SK-N-MC (cell line): ENCODE measurements around the gene DLX1.

ENCODE experiments used
- DNase-seq: peaks from one replicate; pipeline ENCODE4 v3.0.0-alpha.2; 2011; ENCODE audit warnings: low read depth, low spot score
- H3K27ac ChIP-seq: fragments of 200-600 bp; sonication (generic); 2 replicates; pipeline ENCODE4 v1.5.1; 2016; ENCODE audit warnings: mixed run types
- H3K36me3 ChIP-seq: fragments of 200-600 bp; sonication (generic); 2 replicates; pipeline ENCODE4 v1.6.1; 2017; ENCODE audit warnings: antibody characterized with exemption, low read length, mixed read lengths; ENCODE audit not compliant: insufficient read depth
- H3K4me3 ChIP-seq: fragments of 200-600 bp; sonication (generic); 2 replicates; pipeline ENCODE4 v1.5.1; 2016
- H3K9ac ChIP-seq: fragments of 200-600 bp; sonication (generic); 2 replicates; pipeline ENCODE4 v1.8.0; 2017; ENCODE audit warnings: mixed run types, mixed read lengths; ENCODE audit not compliant: insufficient read length
- H3K9me3 ChIP-seq: fragments of 200-600 bp; sonication (generic); 2 replicates; pipeline ENCODE4 v1.6.1; 2017; ENCODE audit warnings: low read depth, mild to moderate bottlenecking, antibody characterized with exemption, low read length, moderate library complexity, mixed read lengths
- EZH2 ChIP-seq: fragments of 200-600 bp; sonication (generic); IDR thresholded peaks from one replicate; pipeline ENCODE4 v1.6.1; 2017; ENCODE audit warnings: antibody characterized with exemption
- FOXP2 ChIP-seq: optimal IDR thresholded peaks from 2 replicates; pipeline ENCODE3; 2011; ENCODE audit warnings: mild to moderate bottlenecking, moderate library complexity; ENCODE audit not compliant: insufficient read depth; ENCODE audit errors: extremely low read length, control extremely low read depth
- POLR2AphosphoS5 ChIP-seq: IDR thresholded peaks from 2 replicates; pipeline ENCODE4 v1.6.1; 2012; ENCODE audit warnings: mild to moderate bottlenecking, low read depth, low read length, borderline replicate concordance

Gene DLX1

GRCh38 chr2:172083628-172084394 is 1.5 kb upstream of the DLX1 start:
- Histone ChIP-seq H3K36me3 (no peaks in the 10 kb centered on the region), H3K4me3 (peak overlapping the region; percentile 97), H3K9me3 (no peaks in the 10 kb centered on the region), H3K27ac (no peak overlapping the region), H3K9ac (peak overlapping the region; percentile 69)
- DNase-seq: no peak
- TF ChIP-seq POLR2AphosphoS5 (no peak), EZH2 (no peak)

GRCh38 chr2:172084395-172084644 is 987 bp upstream of the DLX1 start:
- TF ChIP-seq FOXP2 (no peak), POLR2AphosphoS5 (0 out of 2 replicates have a peak, but pooled peaks have one; percentile 30), EZH2 (no peak)
- Histone ChIP-seq H3K36me3 (no peaks in the 10 kb centered on the region), H3K27ac (no peak overlapping the region), H3K4me3 (peak overlapping the region; percentile 97), H3K9me3 (no peaks in the 10 kb centered on the region), H3K9ac (peak overlapping the region; percentile 69)
- no peak for DNase-seq

- TF ChIP-seq EZH2 (no peak), POLR2AphosphoS5 (peak; percentile 73), FOXP2 (no peak)
- no peak for DNase-seq
- Histone ChIP-seq H3K27ac (no peak overlapping the region), H3K9me3 (no peaks in the 10 kb centered on the region), H3K9ac (peak overlapping the region; percentile 69), H3K4me3 (peak overlapping the region; percentile 97), H3K36me3 (no peaks in the 10 kb centered on the region)
Measured at GRCh38 chr2:172084645-172085459, 455 bp upstream of the DLX1 start.

- H3K9me3 ChIP-seq: no peaks in the 10 kb centered on the region
- H3K27ac ChIP-seq: no peak overlapping the region
- no peak for DNase-seq
- no peak for TF ChIP-seq EZH2
- H3K36me3 ChIP-seq: no peaks in the 10 kb centered on the region
- no peak overlapping the region for H3K4me3 ChIP-seq
- no peak overlapping the region for H3K9ac ChIP-seq
Measured at GRCh38 chr2:172086241-172087206, 1.2 kb downstream of the DLX1 start.

- Histone ChIP-seq H3K9me3 (no peaks in the 10 kb centered on the region), H3K36me3 (no peaks in the 10 kb centered on the region), H3K27ac (no peak overlapping the region), H3K9ac (no peak overlapping the region), H3K4me3 (no peak overlapping the region)
- no peak for TF ChIP-seq EZH2
- no peak for DNase-seq
Measured at GRCh38 chr2:172087207-172087779, 2.0 kb downstream of the DLX1 start.

- Histone ChIP-seq H3K4me3 (no peak overlapping the region), H3K36me3 (no peaks in the 10 kb centered on the region), H3K27ac (no peak overlapping the region), H3K9ac (no peak overlapping the region), H3K9me3 (no peaks in the 10 kb centered on the region)
- TF ChIP-seq EZH2 (no peak), FOXP2 (no peak), POLR2AphosphoS5 (no peak)
- no peak for DNase-seq
Measured at GRCh38 chr2:172087780-172088244, 2.5 kb downstream of the DLX1 start.

- no peaks in the 10 kb centered on the region for H3K9me3 ChIP-seq
- H3K4me3 ChIP-seq: no peak overlapping the region
- no peak for DNase-seq
- no peaks in the 10 kb centered on the region for H3K36me3 ChIP-seq
- H3K9ac ChIP-seq: no peak overlapping the region
- no peak overlapping the region for H3K27ac ChIP-seq
- TF ChIP-seq POLR2AphosphoS5: no peak
- TF ChIP-seq FOXP2: no peak
- no peak for TF ChIP-seq EZH2
Measured at GRCh38 chr2:172088245-172089004, 3.1 kb downstream of the DLX1 start.
